HG03575 (cell line): Measurements from ENCODE around the gene CDH15.

Experiments
- ATAC-seq: cut with Tn5 transposase; IDR thresholded peaks from one replicate; pipeline ENCODE4 v1.9.1; 2021; ENCODE audit not compliant: unreplicated experiment, insufficient number of reproducible peaks, low FRiP score; ENCODE audit errors: extremely low read depth

The CDH15 gene

DNA sequence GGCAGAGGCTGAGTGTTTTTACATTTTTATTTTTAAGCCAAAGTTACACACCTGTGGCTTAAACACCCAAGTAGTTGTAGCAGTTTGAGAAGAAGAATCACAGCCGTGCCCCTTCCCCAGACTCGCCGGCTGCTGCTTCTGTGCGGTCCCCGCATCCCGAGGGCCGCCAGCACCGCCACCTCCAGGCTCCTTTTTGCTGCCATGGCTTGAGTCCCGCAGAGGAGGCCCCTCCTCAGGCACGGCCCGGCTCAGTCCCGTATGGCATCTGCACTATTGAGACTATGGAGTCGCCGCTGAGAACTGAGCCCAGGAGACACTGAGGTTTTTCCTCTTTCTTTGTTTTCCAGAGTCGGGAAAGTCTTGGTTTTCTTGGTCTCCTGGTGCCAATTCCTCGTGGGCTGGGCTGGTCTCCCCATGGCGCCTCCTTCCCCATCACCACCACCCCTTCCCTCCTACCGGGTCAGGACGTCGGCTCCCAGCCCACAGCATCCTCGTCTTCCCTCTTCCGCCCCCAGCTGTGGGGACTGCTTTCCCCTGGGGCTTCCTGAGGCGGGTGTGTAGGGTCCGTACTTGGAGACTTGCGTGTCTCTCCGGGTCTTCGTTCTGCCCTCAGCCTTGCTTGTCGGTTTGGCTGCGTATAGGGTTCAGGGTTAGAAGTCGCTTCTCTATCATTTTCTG lies 32.6 kb upstream of the CDH15 start:
- no peak for ATAC-seq

DNA sequence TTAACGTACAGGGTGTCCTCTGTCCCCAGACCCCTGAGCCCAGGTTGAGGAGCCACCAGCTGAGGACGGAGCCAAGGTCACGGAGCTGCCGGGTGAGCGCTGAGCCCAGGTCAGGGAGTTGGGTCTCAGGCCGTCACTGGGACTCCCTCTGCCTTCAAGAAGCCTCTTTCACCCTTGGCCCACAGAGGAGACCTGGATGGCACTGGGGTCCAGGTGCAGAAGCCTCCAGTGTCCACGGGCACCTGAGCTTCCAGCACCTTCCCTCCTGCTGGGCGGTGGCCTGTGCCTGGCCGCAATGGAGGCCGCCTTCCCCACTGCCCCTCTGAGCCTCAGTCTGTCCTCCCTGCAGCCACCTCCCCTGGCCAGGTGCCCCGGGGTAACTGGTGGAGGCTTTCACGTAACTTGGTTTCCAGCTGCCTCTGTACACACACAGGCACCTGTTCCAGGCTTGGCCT lies 31.6 kb upstream of the CDH15 start:
- no peak for ATAC-seq

DNA sequence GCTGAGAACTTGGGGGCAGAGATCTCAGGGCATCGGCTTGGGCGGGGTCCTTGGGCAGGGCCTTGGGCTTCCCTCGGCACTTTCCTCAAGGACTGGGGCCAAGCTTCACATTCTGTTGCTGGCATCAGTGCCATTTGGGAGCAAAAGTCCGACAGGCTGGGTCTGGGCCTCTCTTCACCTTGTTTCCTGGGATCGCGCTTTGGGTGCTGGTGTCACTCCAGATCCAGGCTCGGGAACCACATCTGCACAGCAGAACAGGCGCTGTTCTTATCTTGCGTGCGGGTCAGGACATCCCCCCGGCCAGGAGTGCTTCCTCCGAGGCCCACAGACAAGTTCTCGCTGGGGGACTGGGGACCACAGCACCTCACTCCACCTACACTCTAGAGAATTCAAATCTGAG lies 31.1 kb upstream of the CDH15 start:
- no peak for ATAC-seq

DNA sequence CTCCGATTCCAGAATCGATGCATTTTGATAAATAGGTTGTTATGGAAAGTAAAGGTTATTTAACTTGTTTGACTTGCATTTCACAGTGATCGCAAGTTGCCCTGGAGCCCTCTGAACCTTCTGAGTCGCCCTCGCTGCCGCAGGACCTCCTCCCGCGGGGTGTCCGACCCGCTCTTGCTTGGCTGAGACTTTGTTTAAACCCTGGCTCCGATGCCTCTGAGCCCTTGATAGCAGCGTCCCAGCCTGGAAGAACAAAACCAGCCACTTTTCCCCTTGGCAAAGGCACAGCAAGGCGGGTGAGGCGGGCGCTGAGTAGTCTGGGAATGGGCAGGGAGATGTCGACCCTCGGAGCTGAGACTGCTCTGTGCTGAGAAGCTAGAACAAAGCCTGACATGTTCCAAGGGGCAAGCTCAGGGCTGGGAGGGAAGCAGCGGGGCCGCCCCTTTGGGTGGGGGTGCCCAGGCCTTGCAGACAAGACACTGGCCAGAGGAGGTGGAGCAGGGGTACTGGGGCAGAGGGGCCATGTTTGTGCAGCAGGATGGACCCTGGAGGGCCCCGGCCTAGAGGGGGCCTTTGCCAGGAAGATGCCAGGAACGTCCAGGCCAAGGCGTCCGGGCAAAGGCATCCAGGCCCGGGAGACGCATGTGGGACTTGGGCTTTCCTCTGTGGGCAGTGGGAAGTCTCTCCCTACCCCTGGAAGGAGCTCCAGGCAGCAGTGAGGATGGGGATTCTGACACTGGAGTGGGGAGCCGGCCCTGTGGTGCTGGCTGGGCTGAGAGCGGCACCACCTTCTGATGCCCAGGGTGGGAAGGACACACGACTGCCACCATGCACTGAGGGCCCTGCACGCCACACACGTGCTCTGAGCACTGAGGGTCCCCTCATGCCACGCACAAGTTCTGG lies 30.3 kb upstream of the CDH15 start:
- no peak for ATAC-seq

DNA sequence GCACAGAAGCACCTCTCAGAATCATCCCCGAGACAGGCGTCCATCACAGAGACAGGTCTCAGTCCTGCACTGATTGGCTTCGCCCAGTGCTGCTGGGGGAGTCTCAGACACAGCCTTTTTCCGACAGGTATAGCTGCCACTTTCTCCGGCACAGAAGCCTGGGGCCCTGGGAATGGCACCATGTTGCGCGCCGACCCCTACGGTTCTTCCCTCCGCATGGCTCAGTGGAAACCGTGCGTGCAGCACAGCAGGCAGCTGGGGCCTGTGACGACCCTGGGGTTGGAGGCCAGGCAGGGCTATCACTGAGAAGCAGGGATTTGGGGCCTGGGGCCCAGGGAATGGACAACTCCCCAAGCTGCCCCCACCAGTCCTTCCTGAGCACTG lies 29.7 kb upstream of the CDH15 start:
- no peak for ATAC-seq

DNA sequence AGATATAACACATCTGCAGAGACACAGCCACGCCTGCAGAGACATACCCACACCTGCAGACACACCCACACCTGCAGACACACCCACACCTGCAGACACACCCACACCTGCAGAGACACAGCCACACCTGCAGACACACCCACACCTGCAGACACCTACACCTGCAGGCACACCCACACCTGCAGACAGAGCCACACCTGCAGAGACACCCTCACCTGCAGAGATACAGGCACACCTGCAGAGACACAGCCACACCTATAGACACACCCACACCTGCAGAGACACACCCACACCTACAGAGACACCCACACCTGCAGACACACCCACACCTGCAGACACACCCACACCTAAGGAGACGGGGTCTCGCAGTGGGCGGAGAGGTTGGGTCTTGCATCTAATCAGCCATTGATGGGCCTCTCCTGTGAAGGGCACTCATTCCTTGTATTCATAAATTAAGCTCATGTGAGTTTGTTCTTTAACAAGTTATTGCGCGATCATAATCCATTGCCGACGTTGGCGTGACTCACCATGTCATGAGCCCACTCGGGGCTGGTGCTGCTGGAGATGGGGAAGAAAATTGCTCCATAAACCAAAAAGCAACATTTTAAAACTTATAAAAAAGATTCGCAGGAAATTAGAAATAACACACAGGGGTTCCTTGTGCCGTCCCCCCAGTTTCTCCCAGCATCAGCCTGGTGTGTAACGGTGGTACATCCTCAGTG lies 28.9 kb upstream of the CDH15 start:
- no peak for ATAC-seq

DNA sequence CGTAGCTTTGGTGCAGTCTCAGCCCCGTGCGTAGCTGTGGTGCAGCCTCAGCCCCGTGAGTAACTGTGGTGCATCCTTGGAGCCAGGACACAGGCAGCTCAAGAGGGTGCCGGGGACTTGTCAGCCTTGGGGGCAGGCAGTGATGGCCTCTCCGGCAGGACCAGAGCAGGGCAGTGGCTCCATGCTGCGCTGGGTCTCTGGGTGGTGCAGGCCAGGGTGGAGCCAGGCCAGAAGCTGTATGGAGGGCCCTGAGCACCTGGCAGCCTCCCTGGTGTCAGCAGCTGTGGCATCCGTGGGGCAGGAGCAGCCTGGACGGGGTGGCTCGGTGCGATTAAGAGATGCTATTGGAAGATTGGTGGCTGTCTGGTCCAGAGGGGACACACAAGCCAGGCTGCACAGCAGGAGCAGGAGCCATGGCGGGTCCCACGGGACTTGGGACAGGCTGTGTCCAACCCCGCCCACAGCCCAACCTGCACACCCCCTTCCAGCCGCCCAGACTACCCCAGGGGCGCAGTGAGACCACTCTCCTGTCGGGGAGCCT lies 28.3 kb upstream of the CDH15 start:
- no peak for ATAC-seq

DNA sequence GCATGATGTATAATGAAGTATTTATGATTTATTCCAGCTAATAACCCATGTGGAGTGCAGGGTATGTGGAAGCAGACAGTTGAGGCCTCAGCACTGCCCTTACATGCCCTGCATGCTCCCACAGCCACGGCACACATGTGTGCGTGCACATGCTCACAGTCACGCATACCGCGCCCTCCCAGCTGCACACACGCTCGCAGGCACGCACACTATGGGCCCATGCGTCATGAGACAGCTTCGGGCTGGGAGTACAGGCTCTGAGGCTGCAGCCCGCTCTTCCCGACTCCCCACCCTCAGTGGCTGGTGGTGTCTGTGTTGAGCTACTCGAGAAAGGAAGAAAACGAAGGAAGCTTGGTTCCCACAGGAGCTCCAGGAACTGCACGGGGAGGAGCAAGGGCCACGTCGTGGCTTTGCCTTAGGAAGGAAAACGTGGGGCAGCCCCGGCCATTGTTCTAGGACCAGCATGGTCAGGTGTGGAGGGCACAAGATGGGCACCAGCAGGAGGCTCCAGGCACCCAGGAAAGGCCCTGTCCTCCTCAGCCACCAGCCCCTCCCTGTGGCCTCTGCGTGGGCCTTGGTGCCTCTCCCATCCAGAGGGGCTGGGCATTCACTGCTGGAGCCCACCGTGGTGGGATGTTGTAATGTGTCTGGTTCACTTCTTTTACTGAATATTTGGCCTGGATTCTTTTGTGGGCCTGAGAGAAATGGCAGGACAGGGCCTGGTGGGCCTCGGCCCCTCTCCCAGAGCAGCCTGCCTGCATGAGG lies 27.5 kb upstream of the CDH15 start:
- no peak for ATAC-seq

DNA sequence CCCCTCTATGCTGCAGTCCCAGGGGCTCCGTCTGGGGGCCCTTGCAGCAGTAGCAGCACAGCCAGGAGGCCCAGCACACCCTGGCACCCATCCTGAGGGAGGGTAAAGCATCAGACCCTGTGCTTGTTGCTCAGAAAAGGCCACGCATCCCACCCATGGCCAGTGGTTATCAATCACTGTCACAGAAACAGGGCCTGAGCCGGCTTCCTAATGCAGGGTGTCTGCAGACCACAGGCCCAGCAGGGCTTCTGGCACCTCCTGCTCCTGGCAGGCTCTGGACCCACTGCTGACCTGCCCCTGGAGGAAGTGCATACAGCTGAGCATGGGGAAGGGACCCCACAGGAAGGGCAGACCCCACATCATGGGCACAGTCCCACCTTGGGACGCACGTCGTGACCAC lies 26.9 kb upstream of the CDH15 start:
- no peak for ATAC-seq

DNA sequence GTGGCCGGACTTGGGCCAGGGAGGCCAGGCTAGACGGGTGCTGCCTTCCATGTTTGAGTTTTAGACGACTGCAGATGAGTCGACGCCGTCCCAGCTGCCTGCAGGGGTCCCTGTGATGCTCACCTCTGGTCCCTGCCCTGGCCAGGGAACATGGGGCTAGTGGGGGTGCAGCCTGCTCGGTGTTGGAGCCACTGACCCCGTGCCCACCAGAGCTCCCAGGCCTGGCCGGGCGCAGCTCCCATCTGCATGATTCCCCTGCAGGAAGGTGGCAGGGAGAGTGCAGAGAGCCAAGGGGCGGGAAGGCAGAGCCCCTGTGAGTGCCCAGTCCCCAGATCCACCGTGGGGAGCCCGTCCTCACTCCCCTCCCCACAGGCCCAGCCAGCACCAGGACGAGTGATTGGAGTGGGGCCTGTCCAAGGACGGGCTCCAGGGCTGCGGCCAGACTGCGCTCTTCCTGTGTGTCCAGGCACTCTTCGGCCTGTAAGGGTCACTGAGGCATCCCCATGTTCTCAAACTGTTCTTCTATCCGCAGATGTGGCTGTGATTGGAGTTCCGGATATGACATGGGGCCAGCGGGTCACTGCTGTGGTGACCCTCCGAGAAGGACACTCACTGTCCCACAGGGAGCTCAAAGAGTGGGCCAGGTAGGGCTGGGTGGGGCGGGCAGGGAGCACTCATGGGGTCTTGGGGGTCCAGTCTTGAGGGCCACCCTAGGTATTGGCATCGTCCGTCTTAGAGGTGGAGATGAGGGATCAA lies 26.0 kb upstream of the CDH15 start:
- no peak for ATAC-seq

DNA sequence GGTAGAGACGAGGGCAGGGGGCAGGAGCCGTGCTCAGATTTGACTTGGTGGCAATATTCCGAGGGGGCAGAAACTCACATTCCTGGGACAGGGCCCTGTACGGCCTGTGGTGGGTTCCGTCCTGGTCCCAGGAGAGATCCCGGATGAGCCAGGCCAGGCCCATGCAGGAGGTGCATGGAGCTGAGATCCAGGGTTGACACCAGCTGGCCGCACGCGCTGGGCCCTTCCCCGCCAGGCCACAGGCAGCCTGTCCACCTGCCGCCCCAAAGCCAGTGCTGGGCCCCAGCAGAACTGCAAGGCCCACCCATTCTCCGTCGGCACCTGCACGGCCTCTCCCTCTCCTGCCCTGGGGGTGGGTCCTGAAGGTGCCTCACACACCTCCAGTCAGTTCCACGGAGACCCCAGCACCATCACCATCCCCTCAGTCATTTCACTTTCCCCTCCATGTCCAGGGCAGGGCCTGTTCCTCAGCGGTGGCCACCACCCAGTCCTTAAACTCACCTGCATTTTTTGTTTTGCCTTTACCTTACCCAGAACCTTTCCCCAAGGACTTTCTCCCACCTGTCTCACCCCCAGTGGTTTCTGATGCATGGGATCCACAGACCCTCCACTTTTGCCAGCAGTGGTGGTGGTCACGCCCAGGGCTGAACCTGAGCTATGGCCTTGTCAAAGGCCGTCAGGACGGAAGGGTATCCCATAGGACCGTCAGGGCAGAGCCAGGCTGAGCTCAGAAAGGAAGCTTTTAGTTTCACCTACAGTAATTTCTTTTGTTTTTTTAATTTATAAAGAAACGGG lies 25.1 kb upstream of the CDH15 start:
- no peak for ATAC-seq

DNA sequence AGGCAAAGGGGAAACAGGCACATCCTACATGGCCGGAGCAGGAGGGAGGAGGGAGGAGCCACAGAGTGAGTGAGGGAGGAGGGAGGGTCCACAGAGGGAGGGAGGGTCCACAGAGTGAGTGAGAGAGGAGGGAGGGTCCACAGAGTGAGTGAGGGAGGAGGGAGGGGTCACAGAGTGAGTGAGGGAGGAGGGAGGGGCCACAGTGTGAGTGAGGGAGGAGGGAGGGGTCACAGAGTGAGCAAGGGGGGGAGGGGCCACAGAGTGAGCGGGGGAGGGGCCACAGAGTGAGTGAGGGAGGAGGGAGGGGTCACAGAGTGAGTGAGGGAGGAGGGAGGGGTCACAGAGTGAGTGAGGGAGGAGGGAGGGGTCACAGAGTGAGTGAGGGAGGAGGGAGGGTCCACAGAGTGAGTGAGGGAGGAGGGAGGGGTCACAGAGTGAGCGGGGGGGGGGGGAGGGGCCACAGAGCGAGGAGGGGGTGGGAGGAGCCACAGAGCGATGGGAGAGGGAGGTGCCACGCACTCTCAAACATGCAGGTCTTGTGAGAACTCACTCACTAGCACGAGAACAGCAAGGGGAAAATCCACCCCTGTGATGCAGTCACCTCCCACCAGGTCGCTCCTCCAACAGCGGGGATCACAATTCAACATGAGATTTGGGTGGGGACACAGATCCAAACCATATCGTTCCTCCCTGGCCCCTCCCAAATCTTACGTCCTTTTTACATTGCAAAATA lies 24.3 kb upstream of the CDH15 start:
- no peak for ATAC-seq

DNA sequence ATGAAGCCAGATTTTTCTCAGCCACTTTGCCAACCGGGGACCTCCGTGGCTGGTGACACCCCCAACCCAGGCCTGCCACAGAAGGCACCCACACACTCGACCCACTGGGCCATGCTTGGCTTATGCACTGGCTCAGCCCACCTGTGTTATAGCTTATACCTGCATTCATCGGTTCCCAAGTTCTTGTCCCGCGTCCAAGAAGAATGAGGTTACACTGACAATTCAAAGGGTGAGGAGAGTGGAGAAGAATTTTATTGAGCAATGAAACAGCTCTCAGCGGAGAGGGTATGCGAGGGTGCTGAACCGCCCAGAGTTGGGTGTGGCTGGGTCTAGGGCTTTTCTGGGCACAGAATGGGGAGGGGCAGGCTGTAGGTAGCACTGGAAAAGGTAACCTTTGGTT lies 22.2 kb upstream of the CDH15 start:
- ATAC-seq, result no peak

DNA sequence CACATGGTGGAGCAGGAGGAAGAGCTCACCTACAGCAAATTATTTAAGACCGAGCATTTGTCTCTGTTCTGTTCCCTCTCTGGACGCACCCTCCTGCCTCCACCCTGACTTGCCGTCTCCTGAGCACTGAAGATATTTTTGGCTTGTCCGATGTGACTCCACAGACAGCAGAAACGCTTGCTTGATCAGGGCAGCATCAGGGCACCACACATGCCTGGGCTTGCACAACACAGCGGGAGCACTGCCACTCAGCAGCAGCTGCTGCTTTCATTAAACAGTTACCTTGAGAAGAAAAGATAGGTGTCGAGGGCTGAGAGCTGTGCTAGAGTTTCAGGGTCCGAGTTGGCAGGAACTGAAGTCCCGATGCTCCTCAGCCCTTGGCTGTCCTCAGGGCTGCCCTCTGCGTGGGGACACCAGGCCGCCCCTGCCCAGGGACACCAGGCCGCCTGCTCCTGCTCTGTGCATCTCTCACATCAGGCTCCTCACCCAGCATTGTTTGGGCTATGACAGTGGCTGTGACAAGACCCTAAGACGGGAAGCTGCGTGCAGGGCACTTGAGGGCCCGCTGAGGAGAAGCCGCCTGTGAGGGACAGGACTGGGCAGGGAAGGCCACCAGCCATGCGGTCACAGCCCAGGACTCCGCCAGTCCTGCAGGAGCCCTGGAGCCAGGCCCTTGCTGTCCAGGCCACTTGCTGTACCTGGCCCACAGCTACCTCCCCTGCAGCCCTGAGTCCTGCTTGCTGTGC lies 21.3 kb upstream of the CDH15 start:
- ATAC-seq, result no peak

DNA sequence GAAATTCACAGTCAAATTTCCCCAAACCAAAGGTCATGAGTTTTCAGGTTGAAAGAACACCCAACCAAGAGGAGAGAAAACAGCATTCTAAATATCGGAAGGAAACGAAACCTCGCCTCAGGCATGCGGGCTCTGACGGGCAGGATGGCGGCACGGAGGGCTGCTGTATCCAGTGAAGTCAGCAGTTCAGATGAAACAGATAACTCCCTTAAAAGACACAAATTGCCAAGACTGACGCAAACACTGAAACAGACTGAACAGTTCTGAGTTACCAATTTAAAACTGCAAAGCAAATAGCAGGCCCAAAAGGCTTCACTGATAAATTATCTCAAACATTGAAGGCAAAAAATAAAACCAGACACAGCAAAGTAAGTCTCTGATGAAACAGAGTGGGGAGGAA lies 20.6 kb upstream of the CDH15 start:
- ATAC-seq, result no peak
